SKM-1 treated with dmso at 0.1 percent for 144 hours (cell line): ENCODE data around the gene ONECUT1.

ENCODE experiments used
- DNase-seq: peaks from one replicate; lab custom pipeline; 2025; ENCODE audit not compliant: unreplicated experiment; lab: John Stamatoyannopoulos, UW

Gene ONECUT1

GRCh38 chr15:52783929-52784798 lies 6.0 kb downstream of the ONECUT1 start:
- no peak for DNase-seq

- no peak for DNase-seq
Observed at GRCh38 chr15:52783191-52783829, 6.8 kb downstream of the ONECUT1 start.

- DNase-seq: no peak
Observed at GRCh38 chr15:52782514-52782913, 7.6 kb downstream of the ONECUT1 start.

- peak; percentile 93 for DNase-seq
Observed at GRCh38 chr15:52780172-52780980, 9.8 kb downstream of the ONECUT1 start.

- no peak for DNase-seq
Observed at GRCh38 chr15:52778457-52778856, 11.7 kb downstream of the ONECUT1 start.

GRCh38 chr15:52772766-52773165 lies 17.4 kb downstream of the ONECUT1 start:
- no peak for DNase-seq

- DNase-seq: no peak
Observed at GRCh38 chr15:52765785-52766184, 24.4 kb downstream of the ONECUT1 start.

- no peak for DNase-seq
Observed at GRCh38 chr15:52764731-52765130, 25.4 kb downstream of the ONECUT1 start.

- no peak for DNase-seq
Observed at GRCh38 chr15:52762621-52763020, 27.5 kb downstream of the ONECUT1 start.

GRCh38 chr15:52760562-52760961 lies 29.6 kb downstream of the ONECUT1 start:
- no peak for DNase-seq

GRCh38 chr15:52759969-52760368 lies 30.2 kb downstream of the ONECUT1 start:
- no peak for DNase-seq

GRCh38 chr15:52757496-52757895 lies 32.6 kb downstream of the ONECUT1 start:
- DNase-seq: no peak

- no peak for DNase-seq
Observed at GRCh38 chr15:52751522-52751921, 38.6 kb downstream of the ONECUT1 start.

GRCh38 chr15:52749258-52749657 lies 40.9 kb downstream of the ONECUT1 start:
- peak; percentile 39 for DNase-seq

GRCh38 chr15:52746162-52746757 lies 43.9 kb downstream of the ONECUT1 start:
- DNase-seq: no peak

- no peak for DNase-seq
Observed at GRCh38 chr15:52745326-52746161, 44.6 kb downstream of the ONECUT1 start.

- DNase-seq: no peak
Observed at GRCh38 chr15:52738311-52738710, 51.8 kb downstream of the ONECUT1 start.

GRCh38 chr15:52737720-52738119 lies 52.4 kb downstream of the ONECUT1 start:
- DNase-seq: no peak

GRCh38 chr15:52735231-52736089 lies 54.7 kb downstream of the ONECUT1 start:
- DNase-seq: peak; percentile 76
